ENCODE measurements around the gene SIRT3. TPM values are rescaled to one million over a fixed set of nuclear protein-coding genes. Genes with fewer than 3 reads are reported as not detected.

Gene SIRT3
- total RNA-seq, 3 donors from 2014 or later = 19.3 to 22.1 (median 22.0) TPM

DNA sequence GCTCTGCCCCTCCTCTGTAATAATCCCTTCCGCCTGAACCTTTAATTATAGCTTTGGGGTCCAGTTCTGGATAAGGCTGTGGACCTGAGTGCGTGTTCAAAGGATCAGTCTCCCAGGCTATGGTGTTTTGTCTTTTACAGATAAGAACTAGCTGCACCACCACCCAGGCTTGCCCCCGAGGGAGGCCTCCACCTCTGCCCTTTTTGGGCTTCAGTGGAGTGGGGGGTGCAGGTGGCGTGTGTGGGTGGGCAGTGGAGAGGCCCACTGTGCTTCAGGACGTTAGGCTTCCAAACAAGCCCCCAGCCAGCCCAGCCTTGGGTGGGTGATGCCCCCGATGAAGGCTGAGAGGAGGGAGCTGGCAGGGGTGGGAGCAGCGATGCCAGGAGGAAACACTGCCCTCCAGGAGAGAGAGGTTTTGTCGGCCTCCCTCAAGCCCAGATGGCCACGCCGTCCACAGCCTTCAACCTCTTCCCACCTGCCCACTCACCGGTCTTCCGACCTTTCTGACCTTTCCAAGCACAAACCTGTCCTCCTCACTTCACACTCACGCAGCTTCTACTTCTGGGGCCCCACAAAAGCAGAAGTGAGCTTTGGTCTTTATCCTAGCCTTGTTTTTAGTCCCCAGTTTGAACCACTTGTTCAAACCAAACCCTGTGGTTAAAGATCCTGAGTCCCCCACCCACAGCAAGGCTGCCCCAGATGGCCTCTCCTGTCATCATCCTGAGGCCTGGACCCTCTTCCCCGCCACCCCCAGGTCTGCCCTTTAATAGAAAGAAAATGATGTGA is 21.0 kb upstream of the SIRT3 start:
- Histone ChIP-seq H3K36me3 (ENCODE audit: low read depth) (no peaks in the 10 kb centered on the region), H3K4me1 (ENCODE audit: low read depth) (no peaks in the 10 kb centered on the region), H3K9me3 (no peaks in the 10 kb centered on the region), H3K4me3 (no peak overlapping the region)
- no peak for ATAC-seq
- intact Hi-C loops (cut with DNase I, micrococcal nuclease) = no loop called here
- no peak for DNase-seq
- TF ChIP-seq, protein P1, sequence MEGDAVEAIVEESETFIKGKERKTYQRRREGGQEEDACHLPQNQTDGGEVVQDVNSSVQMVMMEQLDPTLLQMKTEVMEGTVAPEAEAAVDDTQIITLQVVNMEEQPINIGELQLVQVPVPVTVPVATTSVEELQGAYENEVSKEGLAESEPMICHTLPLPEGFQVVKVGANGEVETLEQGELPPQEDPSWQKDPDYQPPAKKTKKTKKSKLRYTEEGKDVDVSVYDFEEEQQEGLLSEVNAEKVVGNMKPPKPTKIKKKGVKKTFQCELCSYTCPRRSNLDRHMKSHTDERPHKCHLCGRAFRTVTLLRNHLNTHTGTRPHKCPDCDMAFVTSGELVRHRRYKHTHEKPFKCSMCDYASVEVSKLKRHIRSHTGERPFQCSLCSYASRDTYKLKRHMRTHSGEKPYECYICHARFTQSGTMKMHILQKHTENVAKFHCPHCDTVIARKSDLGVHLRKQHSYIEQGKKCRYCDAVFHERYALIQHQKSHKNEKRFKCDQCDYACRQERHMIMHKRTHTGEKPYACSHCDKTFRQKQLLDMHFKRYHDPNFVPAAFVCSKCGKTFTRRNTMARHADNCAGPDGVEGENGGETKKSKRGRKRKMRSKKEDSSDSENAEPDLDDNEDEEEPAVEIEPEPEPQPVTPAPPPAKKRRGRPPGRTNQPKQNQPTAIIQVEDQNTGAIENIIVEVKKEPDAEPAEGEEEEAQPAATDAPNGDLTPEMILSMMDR (IDR thresholded peaks at IDR 0.05) = no peak

DNA sequence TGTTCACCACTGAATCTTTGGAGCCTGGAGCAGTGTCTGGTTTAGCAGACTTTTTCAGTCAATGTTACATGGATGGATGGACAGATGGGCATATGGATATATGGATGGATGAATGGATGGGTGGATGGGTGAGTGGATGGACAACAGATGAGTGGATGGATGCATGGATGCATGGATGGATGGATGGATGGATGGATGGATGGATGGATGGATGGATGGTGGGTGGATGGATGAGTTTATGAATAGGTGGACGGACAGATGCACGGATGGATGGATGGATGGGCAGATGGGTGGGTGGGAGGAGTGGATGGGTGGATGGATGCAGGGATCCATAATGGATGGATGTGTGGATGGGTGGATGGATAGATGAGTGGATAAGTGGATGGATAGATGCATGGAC is 19.7 kb upstream of the SIRT3 start:
- TF ChIP-seq, protein P1 (IDR thresholded peaks at IDR 0.05) = no peak
- Histone ChIP-seq H3K36me3 (ENCODE audit: low read depth) (no peaks in the 10 kb centered on the region), H3K4me3 (no peak overlapping the region), H3K4me1 (ENCODE audit: low read depth) (no peaks in the 10 kb centered on the region), H3K9me3 (no peaks in the 10 kb centered on the region)
- intact Hi-C loops (cut with DNase I, micrococcal nuclease) = no loop called here
- DNase-seq (no peak), ATAC-seq (no peak)

DNA sequence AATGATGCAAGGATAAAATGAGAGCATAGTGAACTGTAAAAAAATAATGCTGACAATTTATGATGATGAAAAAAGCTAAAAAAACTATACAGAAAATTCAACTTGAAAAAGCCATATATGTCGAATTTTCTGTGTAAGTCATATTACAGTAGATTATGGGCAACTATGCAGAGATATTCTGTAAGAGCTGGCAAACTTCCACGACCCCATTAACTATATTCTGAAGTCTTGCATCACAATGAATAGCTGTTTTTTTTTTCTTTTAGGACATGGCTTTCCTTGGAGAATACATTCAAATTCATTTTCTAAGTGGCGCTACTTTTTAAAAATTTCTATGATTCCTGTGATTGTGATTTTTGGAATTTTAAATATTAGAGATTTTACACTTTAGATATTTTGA is 19.0 kb upstream of the SIRT3 start:
- Histone ChIP-seq H3K4me3 (no peak overlapping the region), H3K9me3 (no peaks in the 10 kb centered on the region), H3K4me1 (ENCODE audit: low read depth) (no peaks in the 10 kb centered on the region), H3K36me3 (ENCODE audit: low read depth) (no peaks in the 10 kb centered on the region)
- TF ChIP-seq, protein P1 (IDR thresholded peaks at IDR 0.05) = no peak
- ATAC-seq = no peak
- intact Hi-C loops (cut with DNase I, micrococcal nuclease) = no loop called here
- no peak for DNase-seq

DNA sequence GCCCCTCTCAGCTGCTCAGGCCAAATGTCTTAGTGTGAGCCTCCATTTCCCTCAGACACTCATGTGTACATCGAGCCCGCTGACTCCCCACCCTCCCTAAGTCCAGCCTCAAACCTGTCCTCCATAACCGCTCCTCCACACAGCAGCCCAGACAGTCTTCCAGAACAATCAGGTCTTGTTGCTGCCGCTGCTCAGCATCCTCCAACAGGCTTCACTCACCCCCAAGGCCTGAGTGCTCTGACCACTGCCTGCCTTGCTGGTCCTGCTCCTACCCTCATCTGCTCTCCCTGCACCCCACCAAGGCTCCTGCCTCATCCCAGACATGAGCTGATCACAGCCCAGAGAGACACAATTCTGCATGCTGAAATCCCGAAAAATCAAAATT is 17.7 kb upstream of the SIRT3 start:
- ATAC-seq = no peak
- TF ChIP-seq, protein P1 (IDR thresholded peaks at IDR 0.05) = no peak
- intact Hi-C loops (cut with DNase I, micrococcal nuclease) = no loop called here
- Histone ChIP-seq H3K36me3 (ENCODE audit: low read depth) (peaks cover under 1% of the 10 kb centered on the region), H3K4me3 (no peak overlapping the region), H3K9me3 (no peaks in the 10 kb centered on the region), H3K4me1 (ENCODE audit: low read depth) (no peaks in the 10 kb centered on the region)
- DNase-seq = no peak

DNA sequence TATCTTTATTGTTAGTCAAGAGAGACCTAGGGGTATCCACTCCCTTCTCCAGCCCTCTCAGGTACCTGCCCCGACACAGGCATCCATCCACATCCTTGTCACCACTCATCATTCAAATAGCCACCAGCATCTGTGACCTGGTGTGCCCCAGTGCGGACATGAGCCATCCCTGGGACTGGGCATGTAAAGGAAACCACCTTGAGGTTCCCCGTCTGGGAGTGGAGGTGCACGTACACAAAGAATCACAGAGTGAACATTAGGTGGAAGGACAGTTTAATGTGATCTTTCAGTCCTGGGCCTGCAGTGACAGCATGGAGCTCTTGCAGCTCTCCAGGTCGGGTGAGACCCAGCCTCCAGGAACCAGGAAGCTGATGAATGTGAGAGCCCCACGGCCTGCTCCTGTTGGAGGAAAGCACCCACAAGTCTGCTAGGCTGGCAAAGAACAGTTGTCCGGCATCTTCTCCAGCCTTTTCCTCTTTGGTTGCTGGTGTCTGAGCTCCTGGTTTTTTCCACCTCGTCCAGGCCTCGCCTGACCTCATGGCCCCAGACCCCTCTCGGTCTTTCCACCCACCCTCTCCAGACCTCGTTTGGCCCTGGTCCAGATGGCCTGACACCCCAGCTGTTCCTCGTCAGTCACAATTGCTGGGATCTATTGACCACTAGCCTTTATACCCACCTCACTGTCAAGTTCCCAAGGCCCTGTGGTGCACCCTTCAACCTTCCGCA is 17.2 kb upstream of the SIRT3 start:
- intact Hi-C loops (cut with DNase I, micrococcal nuclease) = no loop called here
- Histone ChIP-seq H3K9me3 (no peaks in the 10 kb centered on the region), H3K36me3 (ENCODE audit: low read depth) (peaks cover 6% of the 10 kb centered on the region), H3K4me1 (ENCODE audit: low read depth) (no peaks in the 10 kb centered on the region), H3K4me3 (no peak overlapping the region)
- ATAC-seq = no peak
- TF ChIP-seq, protein P1 (IDR thresholded peaks at IDR 0.05) = no peak
- no peak for DNase-seq

All from mucosa of descending colon (tissue), 3 donors.